ENCODE results near the gene PPP1R14C. TPM values are rescaled to one million over a fixed set of nuclear protein-coding genes. Genes with fewer than 3 reads are reported as not detected.

Gene PPP1R14C
- total RNA-seq, 1 donor from 2014 or later = 0.11 TPM

GRCh38 chr6:150243620-150244314 is 100.9 kb downstream of the PPP1R14C start:
- ChIA-PET POLR2A (no interaction called here), CTCF (no interaction called here)
- ATAC-seq (ENCODE audit: low read depth) = no peak

GRCh38 chr6:150245148-150245935 is 102.5 kb downstream of the PPP1R14C start:
- H3K27ac Mint-ChIP-seq = no peak overlapping the region
- peaks cover 2% of the 10 kb centered on the region for H3K4me1 Mint-ChIP-seq
- ATAC-seq (ENCODE audit: low read depth) (no peak), DNase-seq (no peak)
- H3K36me3 Mint-ChIP-seq (ENCODE audit: low read depth) = no peaks in the 10 kb centered on the region
- ChIA-PET CTCF (no interaction called here), POLR2A (no interaction called here)
- no peak overlapping the region for H3K4me3 Mint-ChIP-seq
- H3K9me3 Mint-ChIP-seq = peaks cover 6% of the 10 kb centered on the region
- intact Hi-C loops (cut with micrococcal nuclease) = no loop called here
- no peak for TF ChIP-seq CTCF (IDR thresholded peaks at IDR 0.05)
- H3K27me3 Mint-ChIP-seq = no peaks in the 10 kb centered on the region

More at GRCh38 chr6:150243620-150244314, 100.9 kb downstream of the PPP1R14C start:
- no peak overlapping the region for H3K27ac Mint-ChIP-seq
- DNase-seq = no peak
- H3K27me3 Mint-ChIP-seq = no peaks in the 10 kb centered on the region
- H3K4me1 Mint-ChIP-seq = peaks cover 2% of the 10 kb centered on the region
- H3K36me3 Mint-ChIP-seq (ENCODE audit: low read depth) = no peaks in the 10 kb centered on the region
- intact Hi-C loops (cut with micrococcal nuclease) = no loop called here
- H3K9me3 Mint-ChIP-seq = peaks cover 6% of the 10 kb centered on the region
- TF ChIP-seq CTCF (IDR thresholded peaks at IDR 0.05) = no peak
- H3K4me3 Mint-ChIP-seq = no peak overlapping the region

GRCh38 chr6:150247803-150248202 is 105.0 kb downstream of the PPP1R14C start:
- CTCF ChIA-PET = no interaction called here
- POLR2A ChIA-PET = no interaction called here
- H3K4me3 Mint-ChIP-seq = no peak overlapping the region
- H3K4me1 Mint-ChIP-seq = no peaks in the 10 kb centered on the region
- ATAC-seq (ENCODE audit: low read depth) = no peak
- TF ChIP-seq CTCF (IDR thresholded peaks at IDR 0.05) = no peak
- DNase-seq = no peak
- H3K27ac Mint-ChIP-seq = no peak overlapping the region
- H3K27me3 Mint-ChIP-seq = no peaks in the 10 kb centered on the region
- peaks cover 6% of the 10 kb centered on the region for H3K9me3 Mint-ChIP-seq
- intact Hi-C loops (cut with micrococcal nuclease) = no loop called here
- no peaks in the 10 kb centered on the region for H3K36me3 Mint-ChIP-seq (ENCODE audit: low read depth)

DNA sequence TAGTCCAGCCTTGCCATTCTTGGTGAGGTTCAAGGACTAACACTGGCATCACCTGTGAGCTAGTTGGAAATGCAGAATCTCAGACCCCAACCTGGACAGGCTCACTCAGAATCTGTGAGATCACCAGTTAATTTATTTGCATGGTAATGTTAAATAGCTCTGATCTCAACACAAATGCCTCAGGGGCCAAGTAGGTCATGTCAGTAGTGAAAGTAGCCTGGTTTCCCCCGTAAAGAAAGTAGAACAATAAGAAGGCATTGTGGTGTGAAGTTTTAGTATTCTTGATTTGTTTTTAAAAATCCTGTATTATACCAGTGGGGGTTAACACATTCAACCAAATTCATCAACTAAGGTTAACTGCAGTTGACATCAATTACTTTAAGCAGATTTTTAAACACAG is 105.5 kb downstream of the PPP1R14C start:
- Mint-ChIP-seq H3K27me3 (no peaks in the 10 kb centered on the region), H3K9me3 (peaks cover 6% of the 10 kb centered on the region)
- intact Hi-C loops (cut with micrococcal nuclease) = no loop called here

More for the DNA sequence above, 105.5 kb downstream of the PPP1R14C start:
- no peaks in the 10 kb centered on the region for H3K36me3 Mint-ChIP-seq (ENCODE audit: low read depth)
- no peaks in the 10 kb centered on the region for H3K4me1 Mint-ChIP-seq
- no peak for TF ChIP-seq CTCF (IDR thresholded peaks at IDR 0.05)
- CTCF ChIA-PET = no interaction called here
- no peak for DNase-seq
- POLR2A ChIA-PET = no interaction called here
- H3K4me3 Mint-ChIP-seq = no peak overlapping the region
- H3K27ac Mint-ChIP-seq = no peak overlapping the region
- ATAC-seq (ENCODE audit: low read depth) = no peak

Data from activated B cell treated with CpG ODN at 0.5 μM for 24 hours (primary cell).